ENCODE data around the gene MACROH2A1. TPM values are rescaled to one million over a fixed set of nuclear protein-coding genes. Genes with fewer than 3 reads are reported as not detected.

MACROH2A1 gene
- total RNA-seq, 1 donor from 2014 or later, result 82.1 TPM

- no peak for DNase-seq (ENCODE audit: low spot score)
Observed at GRCh38 chr5:135289651-135290050, 109.4 kb downstream of the MACROH2A1 start.

GRCh38 chr5:135287551-135287950, 111.5 kb downstream of the MACROH2A1 start:
- no peak for DNase-seq (ENCODE audit: low spot score)

Other genes starting within 250 kb of the MACROH2A1 start
- 2.9 TPM for gene DCANP1, start 48.1 kb upstream of the MACROH2A1 start, total RNA-seq (ENCODE audit: insufficient read depth, low replicate concordance)
- 0.24 TPM for gene TIFAB, start 53.1 kb upstream of the MACROH2A1 start, total RNA-seq (ENCODE audit: insufficient read depth, low replicate concordance)
- gene NEUROG1, start 136.7 kb upstream of the MACROH2A1 start, total RNA-seq (ENCODE audit: insufficient read depth, low replicate concordance), result not detected
- gene CXCL14, start 179.8 kb upstream of the MACROH2A1 start, total RNA-seq (ENCODE audit: insufficient read depth, low replicate concordance), result 70.8 TPM